GM06990 (cell line): ENCODE results near the gene SVOPL.

Experiments used
- DNase-seq: peaks from one replicate; pipeline ENCODE4 v3.0.0-alpha.2; 2011; ENCODE audit not compliant: insufficient read length; ENCODE audit errors: extremely low read depth
- H3K27me3 ChIP-seq: replicated peaks from 2 replicates; pipeline ENCODE4 v1.6.0; 2011; ENCODE audit warnings: low read length; ENCODE audit not compliant: control insufficient read depth, insufficient read depth
- H3K36me3 ChIP-seq: 2 replicates; pipeline ENCODE4 v1.5.1; 2011; ENCODE audit warnings: low read length; ENCODE audit not compliant: control insufficient read depth, insufficient read depth
- H3K4me3 ChIP-seq: replicated peaks from 2 replicates; pipeline ENCODE4 v1.5.1; 2011; ENCODE audit warnings: low read depth, mild to moderate bottlenecking, control low read depth, low read length
- CTCF ChIP-seq: IDR thresholded peaks from 2 replicates; pipeline ENCODE4 v1.5.1; 2011; ENCODE audit warnings: low read length, control low read depth, mild to moderate bottlenecking, inconsistent platforms; ENCODE audit not compliant: insufficient read depth, poor library complexity, severe bottlenecking

Gene SVOPL

DNA sequence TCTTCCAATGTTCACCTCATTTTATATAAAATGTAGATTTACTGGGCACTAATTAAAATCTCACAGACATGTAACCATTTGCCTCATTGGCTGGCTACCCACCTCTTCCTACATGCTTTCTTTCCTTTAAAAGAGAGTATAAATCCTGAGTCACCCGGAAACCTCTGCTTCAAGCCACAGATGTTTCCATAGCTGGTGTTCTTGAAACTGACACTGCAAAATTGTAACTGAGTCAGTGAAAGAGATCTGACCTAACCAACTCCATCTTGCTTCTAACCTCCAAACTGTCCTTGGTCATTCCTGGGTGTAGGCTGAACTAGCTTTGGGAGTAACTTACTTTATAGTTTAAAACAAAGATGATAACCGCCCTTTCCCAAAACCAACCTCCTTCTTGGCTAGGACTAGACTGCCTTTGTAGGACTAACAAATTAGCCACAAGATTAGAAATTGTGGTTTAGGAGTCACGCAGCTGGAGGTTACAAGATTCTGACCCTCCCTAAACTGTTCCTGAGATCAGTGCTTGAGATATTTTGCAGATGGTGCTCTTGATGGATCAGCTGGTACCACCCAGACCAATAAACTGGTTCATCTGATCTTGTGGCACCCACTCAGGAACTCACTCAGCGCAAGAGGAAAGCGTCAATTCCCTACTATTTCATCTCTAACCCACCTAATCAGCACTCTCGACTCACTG, 33.5 kb downstream of the SVOPL start:
- Histone ChIP-seq H3K36me3 (no peaks in the 10 kb centered on the region), H3K4me3 (no peak overlapping the region), H3K27me3 (no peaks in the 10 kb centered on the region)
- TF ChIP-seq CTCF = no peak
- DNase-seq = no peak

DNA sequence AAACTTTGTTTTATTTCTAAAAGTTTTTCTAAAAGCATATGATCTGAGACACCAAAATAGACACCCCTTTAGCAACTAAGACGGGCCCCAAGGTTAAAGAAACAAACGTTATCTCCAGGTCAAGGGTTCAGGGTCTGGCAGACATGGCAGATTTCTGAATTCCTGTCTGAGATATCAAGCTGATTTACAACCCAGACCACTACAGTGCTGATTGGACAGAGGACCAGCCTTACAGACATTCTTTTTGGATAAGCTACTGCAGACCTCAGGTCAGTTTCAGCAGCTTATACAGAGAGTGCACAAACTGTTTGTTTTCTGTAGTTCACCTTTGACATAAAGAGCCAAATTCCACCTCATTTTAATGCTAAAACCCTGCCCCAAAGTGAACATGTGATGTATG, 34.8 kb downstream of the SVOPL start:
- Histone ChIP-seq H3K4me3 (no peak overlapping the region), H3K27me3 (no peaks in the 10 kb centered on the region; the same call in 1 of the 2 replicates), H3K36me3 (no peaks in the 10 kb centered on the region)
- no peak for DNase-seq
- no peak for TF ChIP-seq CTCF

GRCh38 chr7:138665669-138666140, 35.5 kb downstream of the SVOPL start:
- Histone ChIP-seq H3K4me3 (no peak overlapping the region), H3K36me3 (no peaks in the 10 kb centered on the region), H3K27me3 (no peaks in the 10 kb centered on the region; the same call in 1 of the 2 replicates)
- no peak for DNase-seq
- TF ChIP-seq CTCF = no peak

DNA sequence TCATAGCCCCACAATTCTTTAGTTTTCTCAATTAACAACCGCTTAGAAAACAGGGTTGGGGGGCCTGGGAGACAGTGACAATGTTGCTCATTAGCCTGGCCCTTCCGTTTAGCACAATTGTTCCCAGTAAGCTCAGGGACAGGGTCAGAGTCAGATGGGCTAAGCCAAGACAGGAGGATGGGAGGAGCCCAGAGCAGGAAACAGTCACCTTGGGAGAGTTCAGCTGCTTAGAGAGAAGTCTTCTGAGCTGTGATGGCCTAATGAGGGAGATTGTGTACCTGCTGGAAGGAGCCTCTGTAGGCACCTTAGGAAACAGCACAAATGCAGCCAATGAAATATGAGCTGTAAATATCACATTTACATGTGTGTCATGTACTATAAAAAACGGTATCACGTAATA, 35.9 kb downstream of the SVOPL start:
- H3K27me3 ChIP-seq = no peaks in the 10 kb centered on the region; the same call in 1 of the 2 replicates
- no peak overlapping the region for H3K4me3 ChIP-seq
- DNase-seq = no peak
- no peaks in the 10 kb centered on the region for H3K36me3 ChIP-seq
- TF ChIP-seq CTCF = no peak

GRCh38 chr7:138663725-138664710, 37.1 kb downstream of the SVOPL start:
- peak overlapping the region; percentile 2; the same call in 1 of the 2 replicates for H3K4me3 ChIP-seq
- no peaks in the 10 kb centered on the region; the same call in 1 of the 2 replicates for H3K27me3 ChIP-seq
- no peak for TF ChIP-seq CTCF
- DNase-seq = no peak
- no peaks in the 10 kb centered on the region for H3K36me3 ChIP-seq
